GM18867 (cell line): ENCODE measurements around the gene FBLN2.

ENCODE experiments used
- ATAC-seq: cut with Tn5 transposase; IDR thresholded peaks from one replicate; pipeline ENCODE4 v1.9.1; 2021; ENCODE audit warnings: mild to moderate bottlenecking, moderate library complexity; ENCODE audit not compliant: unreplicated experiment

The FBLN2 gene

DNA sequence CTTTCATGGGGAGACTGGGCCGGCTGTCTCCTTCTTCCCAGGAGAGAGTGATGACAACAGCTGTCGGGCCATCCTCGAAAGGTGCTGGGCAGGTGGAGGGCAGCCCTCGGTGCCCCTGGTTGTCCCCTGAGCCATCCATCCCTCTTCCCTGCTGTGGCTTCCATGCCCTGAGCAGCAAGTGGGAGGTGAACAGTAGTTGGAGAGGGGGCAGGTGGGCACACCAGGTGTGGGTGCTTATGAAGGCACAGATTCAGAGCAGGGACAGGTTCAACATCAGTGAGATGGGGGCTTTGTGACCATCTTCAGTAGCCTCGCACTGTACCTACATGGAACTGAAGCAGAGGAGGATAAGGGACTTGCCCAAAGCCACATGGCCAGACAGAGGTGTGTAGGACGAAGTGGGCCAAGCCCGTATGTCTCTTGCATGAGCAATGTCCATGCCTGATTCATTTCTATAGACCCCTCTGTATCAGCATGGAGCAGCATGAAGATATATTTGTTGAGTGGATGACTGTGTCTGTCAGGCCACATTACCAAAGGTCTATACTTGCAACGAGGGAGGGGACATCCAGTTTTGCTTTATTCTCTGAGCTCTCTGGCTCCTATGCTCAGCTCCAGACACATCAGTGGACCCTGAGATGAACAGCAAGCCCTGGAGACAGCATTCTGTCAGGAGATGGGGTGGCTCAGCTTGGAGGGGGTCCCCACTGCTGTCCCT is 107.8 kb downstream of the FBLN2 start:
- ATAC-seq, result no peak

DNA sequence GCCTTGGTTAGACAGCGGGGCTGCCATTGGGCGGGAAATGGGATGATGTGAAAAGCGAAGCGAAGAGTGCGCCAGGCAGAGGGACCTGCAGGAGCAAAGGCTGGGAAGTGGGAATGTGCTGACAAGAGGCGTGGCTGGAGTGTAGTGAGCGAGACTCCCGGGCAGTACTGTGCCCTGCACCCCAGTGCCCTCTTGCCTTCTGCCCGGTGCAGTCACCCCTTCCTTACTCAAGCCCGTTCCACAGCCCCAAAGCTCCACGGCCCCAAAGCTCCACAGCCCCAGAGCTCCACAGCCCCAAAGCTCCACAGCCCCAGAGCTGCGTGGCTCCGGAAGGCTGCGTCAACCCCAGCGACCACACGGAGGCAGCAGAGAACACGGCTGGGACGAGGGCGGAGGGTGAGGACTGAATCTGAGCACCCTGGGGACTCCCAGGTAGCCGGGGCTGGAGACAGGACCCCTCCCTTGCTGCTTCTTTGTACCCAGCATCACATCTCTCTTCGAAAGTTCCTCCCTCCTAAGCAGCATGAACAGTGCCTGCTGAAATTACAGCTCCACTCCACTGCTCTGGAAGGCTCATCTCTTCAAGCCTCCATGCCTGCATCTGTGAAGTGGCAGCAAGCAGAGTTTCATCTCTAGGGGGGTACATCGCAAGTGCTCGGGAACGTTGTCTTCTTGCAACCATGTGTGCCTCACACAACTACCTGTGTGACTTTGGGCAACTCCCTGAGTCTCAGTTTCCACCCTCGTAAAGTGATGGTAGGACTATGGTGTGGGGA is 108.9 kb downstream of the FBLN2 start:
- ATAC-seq, result peak; percentile 87

- ATAC-seq, result no peak
Observed at GRCh38 chr3:13658681-13659080, 109.8 kb downstream of the FBLN2 start.

- ATAC-seq, result no peak
Observed at GRCh38 chr3:13659221-13659969, 110.5 kb downstream of the FBLN2 start.

DNA sequence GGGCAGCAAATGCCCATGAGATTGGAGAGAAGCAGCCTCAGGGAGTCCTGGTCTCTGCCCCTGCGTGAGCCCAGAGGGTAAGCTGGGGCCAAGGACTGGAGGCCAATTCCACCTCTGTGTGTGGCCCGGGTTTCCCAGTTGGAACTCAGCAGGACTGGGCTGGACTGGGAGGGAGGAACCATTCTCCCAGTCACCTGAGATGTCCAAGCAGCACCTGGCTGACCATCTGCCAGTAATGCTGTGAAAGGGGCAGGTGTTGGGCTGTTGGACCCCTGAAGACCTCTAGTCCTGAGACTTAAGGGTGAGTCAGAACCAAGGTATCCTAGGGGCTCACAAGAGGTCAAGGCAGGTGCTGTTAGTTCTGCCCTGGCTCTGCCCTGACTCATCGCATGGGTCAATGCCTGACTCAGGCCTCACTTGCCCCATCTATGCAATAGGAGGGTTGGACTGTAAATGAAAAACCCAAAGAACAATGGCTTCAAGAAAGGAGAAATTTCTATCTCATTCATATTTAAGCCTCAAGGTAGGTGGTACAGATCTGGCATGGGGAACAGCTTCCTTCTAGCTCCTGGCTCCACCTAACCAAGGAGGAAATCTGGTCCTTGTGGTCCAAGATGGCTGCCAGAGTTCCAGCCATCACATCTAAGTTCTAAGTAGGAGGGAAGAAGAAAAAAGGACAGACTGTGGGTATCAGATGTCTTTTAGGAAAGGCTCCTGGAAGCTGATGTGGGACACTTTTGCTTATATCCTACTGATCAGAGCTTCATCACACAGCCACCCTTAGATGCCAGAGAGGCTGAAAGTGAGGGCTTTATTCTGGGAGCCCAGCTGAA is 111.3 kb downstream of the FBLN2 start:
- no peak for ATAC-seq

- no peak for ATAC-seq
Observed at GRCh38 chr3:13661121-13661520, 112.2 kb downstream of the FBLN2 start.

DNA sequence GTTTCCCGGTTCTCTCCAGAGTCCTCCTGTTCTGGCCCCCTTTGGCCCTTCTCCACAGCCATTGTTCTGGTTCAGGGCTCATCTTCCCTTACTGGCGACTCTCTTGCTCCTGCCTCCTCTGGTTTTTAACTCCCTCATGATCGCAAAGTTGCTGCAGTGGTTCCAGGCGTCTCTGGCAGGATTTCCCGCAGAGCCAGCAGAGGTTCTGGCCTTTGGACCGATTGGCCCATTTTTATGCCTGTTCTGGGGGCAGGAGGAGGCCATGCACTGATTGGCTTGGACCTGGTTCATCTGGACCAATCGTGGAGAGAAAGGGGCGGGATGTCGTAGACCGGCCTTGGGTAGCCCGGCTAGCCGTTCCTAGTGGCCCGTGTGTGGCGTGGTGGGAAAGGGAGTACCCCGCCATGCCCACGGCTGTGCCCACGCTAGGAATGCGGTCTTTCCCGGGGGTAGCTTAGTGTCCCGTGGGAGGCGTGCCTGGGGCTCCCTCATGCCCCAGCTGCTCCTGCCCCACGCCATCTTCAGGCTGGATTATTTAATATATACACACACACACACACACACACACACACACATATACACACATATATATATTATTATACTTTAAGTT is 113.4 kb downstream of the FBLN2 start:
- no peak for ATAC-seq

- no peak for ATAC-seq
Observed at GRCh38 chr3:13663781-13664535, 115.0 kb downstream of the FBLN2 start.

DNA sequence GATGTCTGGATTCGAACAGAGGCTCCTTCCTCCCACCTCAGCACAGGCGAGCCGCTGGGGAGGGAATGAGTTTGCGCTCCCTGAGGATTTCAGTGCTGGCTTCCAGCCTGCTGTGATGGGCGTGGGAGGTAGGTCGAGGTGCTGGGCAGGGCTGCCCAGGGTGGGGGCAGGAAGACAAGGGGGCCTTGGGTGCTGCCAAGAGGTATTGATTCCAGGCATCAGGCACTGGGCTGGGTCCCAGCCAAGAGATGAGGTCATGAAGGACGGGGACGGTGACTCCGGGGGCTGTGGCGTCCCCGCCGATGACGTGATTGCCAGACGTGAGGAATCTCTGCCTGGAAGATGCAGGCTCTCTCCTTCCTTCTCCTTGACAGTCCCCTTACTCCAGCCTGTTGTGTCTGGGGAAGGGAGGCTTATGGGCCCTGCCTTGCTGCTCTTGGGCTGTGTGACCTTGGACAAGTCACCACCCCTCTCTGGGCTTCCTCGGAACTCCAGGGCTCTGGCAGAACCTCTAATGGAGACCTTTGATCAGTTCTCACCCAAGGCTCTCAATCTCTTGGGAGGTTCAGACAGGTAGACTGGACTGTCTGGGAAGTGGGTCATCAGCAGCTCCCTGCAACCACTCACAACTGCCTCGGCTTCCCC is 116.8 kb downstream of the FBLN2 start:
- no peak for ATAC-seq

DNA sequence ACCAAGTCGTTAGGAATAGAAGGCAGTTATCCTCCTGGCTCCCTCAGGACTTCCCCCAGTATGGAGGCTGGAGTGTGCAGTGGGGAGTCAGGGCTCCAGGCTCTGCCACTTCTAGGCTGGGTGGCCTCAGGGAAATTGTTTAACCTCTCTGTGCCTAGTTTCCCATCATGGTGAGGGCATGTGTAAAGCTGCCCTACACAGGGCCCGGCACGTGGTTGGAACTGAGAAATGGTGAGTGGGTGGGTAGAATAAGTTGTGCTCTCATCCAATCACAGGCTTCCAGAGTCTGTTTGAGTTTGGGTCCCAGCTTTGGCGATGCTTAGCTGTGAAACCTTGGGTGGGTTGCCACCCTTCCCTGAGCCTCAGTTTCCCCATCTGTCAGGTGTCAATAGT is 117.3 kb downstream of the FBLN2 start:
- no peak for ATAC-seq

- no peak for ATAC-seq
Observed at GRCh38 chr3:13666781-13667709, 118.1 kb downstream of the FBLN2 start.

GRCh38 chr3:13668136-13668535 is 119.2 kb downstream of the FBLN2 start:
- ATAC-seq, result no peak

GRCh38 chr3:13669457-13669856 is 120.5 kb downstream of the FBLN2 start:
- ATAC-seq, result no peak

DNA sequence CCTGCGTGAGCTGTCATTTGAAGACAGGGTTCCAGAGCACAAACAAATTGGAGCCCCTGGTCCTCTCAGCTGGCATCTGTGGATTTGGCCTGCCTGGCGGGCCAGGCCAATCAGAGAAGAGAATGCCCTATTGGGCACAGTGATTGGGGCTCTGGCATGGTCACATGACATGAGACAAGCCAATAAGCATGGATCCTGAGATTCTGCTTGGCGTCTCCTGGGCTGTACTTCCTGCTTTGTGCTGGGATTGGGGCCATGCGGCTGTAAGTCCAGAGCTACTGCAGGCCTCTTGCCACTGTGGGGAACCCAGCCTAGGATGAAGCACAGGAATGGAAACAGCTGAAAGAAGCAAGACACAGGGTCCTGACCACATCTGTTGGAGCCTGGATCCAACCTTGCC is 121.4 kb downstream of the FBLN2 start:
- ATAC-seq, result no peak

DNA sequence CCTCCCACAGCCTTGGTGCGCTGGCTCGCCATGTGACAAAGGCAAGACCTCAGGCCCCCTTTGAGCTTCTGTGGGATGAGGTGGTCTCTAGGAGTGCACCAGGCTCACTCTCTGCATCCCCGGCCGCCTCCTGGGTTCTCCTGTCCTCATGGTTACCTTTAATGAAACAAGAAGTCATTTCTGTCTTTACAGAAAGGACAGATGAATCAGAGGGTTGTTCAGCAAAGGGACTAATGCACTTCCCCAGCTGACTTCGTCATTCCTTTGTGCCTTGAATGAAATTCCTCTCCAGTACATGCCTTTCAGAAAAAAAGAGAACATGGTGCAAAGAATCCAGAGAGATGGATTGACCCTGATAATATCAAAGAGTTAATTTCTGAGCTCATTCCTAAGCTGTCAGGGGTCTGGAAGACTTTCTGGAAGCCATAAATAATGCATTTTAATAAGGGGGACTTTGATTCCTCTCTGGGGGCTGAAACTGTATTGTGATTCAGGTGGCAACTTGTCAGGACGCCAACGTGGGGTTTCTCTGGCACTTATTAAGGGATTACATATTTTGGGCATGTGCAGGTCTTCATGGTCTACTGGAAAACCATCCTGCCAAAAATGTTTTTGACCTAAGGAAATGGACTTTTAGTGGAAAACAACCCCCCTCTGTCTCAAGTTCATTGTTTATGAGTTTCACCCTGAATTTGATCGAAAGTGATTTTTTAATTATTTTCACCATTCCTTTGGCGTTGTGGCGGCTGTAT is 122.7 kb downstream of the FBLN2 start:
- ATAC-seq, result no peak

GRCh38 chr3:13673207-13673606 is 124.3 kb downstream of the FBLN2 start:
- ATAC-seq, result no peak

DNA sequence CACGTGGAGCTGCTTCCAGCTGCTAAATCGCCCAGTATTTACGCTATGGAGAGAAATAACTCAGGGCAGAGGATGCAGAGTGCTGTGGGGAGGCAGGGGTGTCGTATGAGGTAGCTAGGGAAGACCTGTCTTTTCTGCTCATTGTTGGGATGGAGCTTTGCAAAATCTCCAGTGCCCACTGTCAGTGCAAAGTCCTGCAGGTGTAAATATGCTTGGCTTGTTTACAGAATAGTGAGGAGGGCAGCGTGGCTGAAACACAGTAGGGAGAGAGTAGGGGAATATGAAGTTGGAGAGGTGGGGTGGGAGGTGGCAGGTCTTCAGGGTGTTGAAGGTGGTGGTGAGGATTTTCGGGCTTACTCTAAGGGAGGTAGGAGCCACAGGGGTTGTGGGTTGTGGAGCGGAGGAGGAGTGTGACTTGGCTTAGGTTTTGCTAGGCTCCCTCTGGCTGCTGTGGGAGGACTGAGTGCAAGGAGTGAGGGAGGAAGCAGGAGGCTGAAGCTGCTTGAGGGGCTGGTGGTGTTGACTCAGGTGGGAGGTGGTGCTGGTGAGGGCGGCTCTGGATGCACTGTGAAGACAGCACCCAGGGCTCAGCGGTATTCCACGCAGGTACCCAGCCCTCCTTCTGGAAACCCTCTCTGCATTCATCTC is 125.7 kb downstream of the FBLN2 start:
- no peak for ATAC-seq
